PC-3 (cell line): ENCODE data around the gene LTF.
"Not testable (repeated sequence)": the region's sequence is repeated elsewhere in the genome, so short reads cannot be mapped to it uniquely, and the experiment has no call there.

ENCODE experiments used
- CTCF ChIP-seq: fragments of 300-600 bp; sonication (generic); conservative IDR thresholded peaks from 2 replicates; pipeline ENCODE4 v1.5.1; 2017; ENCODE audit warnings: antibody characterized with exemption, low read depth, mild to moderate bottlenecking, low read length
- EZH2 ChIP-seq: fragments of 300-600 bp; sonication (generic); IDR thresholded peaks from one replicate; pipeline ENCODE4 v1.6.1; 2017; ENCODE audit warnings: antibody characterized with exemption, mild to moderate bottlenecking, low read length; ENCODE audit not compliant: unreplicated experiment

DNA sequence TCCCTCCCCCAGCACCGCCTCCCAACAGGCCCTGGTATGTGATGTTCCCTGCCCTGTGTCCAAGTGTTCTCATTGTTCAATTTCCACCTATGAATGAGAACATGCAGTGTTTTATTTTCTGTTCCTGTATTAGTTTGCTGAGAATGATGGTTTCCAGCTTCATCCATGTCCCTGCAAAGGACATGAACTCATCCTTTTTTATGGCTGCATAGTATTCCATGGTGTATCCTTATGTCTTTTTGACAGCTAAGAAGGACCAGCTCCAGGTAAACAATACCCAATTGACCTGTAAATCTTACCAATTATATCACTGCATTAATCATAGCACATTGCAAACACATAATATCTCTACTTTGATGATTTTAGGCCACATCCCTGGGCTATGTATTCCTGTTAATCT lies 33.8 kb downstream of the LTF start:
- not testable (repeated sequence) for TF ChIP-seq CTCF, EZH2
